Measurements from ENCODE around the gene FOLR2.
"Not testable (repeated sequence)": the region's sequence is repeated elsewhere in the genome, so short reads cannot be mapped to it uniquely, and the experiment has no call there.

DNA sequence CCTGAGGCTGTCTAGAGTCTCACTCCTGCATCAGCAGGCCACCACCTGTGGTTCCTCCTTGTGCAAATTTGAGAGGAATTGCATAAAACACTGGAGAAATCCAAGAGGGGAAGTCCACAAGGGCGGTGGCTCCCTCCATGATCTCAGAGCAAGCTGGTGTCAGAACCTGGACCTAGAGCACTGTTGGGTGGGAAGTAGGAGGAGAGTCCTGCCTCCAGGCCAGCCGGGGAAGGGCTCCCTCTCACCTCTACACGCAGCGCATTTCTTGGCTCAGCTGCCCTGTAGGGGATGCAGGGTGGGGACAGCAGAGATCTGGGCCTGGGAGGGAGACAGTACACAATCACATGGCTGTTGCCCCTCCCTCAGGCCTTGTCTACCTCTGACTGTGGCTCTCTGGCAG is 44.6 kb upstream of the FOLR2 start:
- TF ChIP-seq, protein P1, sequence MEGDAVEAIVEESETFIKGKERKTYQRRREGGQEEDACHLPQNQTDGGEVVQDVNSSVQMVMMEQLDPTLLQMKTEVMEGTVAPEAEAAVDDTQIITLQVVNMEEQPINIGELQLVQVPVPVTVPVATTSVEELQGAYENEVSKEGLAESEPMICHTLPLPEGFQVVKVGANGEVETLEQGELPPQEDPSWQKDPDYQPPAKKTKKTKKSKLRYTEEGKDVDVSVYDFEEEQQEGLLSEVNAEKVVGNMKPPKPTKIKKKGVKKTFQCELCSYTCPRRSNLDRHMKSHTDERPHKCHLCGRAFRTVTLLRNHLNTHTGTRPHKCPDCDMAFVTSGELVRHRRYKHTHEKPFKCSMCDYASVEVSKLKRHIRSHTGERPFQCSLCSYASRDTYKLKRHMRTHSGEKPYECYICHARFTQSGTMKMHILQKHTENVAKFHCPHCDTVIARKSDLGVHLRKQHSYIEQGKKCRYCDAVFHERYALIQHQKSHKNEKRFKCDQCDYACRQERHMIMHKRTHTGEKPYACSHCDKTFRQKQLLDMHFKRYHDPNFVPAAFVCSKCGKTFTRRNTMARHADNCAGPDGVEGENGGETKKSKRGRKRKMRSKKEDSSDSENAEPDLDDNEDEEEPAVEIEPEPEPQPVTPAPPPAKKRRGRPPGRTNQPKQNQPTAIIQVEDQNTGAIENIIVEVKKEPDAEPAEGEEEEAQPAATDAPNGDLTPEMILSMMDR (IDR thresholded peaks at IDR 0.05; ENCODE audit: low read length): not testable (repeated sequence)
- TF ChIP-seq EZH2 (optimal IDR thresholded peaks at IDR 0.05; ENCODE audit: low read depth, low read length): not testable (repeated sequence)

Data from MM.1S (cell line).